Neural cell (in vitro differentiated cells): Measurements from ENCODE around the gene HOXA10. TPM values are rescaled to one million over a fixed set of nuclear protein-coding genes. Genes with fewer than 3 reads are reported as not detected.

Experiments
- H2AFZ ChIP-seq: fragments of 200-600, 300-800 bp; sonication (generic), shearing (Covaris generic); 2 replicates; pipeline ENCODE4 v1.6.0; 2014; ENCODE audit warnings: low read depth, mild to moderate bottlenecking, antibody characterized with exemption, low read length, moderate library complexity
- H3F3A ChIP-seq: fragments of 200-600 bp; shearing (Covaris generic); 2 replicates; pipeline ENCODE4 v1.6.1; 2016; ENCODE audit warnings: mild to moderate bottlenecking, moderate library complexity, mixed read lengths, antibody characterized with exemption, low read length; ENCODE audit not compliant: insufficient read depth, poor library complexity, severe bottlenecking
- H3K27ac ChIP-seq: fragments of 200-600, 300-800 bp; sonication (generic), shearing (Covaris generic); 2 replicates; pipeline ENCODE4 v1.5.1; 2014; ENCODE audit warnings: mild to moderate bottlenecking, low read length, moderate library complexity
- H3K27me3 ChIP-seq: fragments of 300-800, 200-600 bp; sonication (generic), shearing (Covaris generic); 2 replicates; pipeline ENCODE4 v1.6.0; 2014; ENCODE audit warnings: mild to moderate bottlenecking, low read depth, low read length, moderate library complexity; ENCODE audit not compliant: insufficient read depth
- H3K36me3 ChIP-seq: fragments of 300-800, 200-600 bp; sonication (generic), shearing (Covaris generic); 2 replicates; pipeline ENCODE4 v1.5.1; 2014; ENCODE audit warnings: mild to moderate bottlenecking, antibody characterized with exemption, low read length, moderate library complexity; ENCODE audit not compliant: insufficient read depth
- H3K4me2 ChIP-seq: fragments of 300-800, 200-600 bp; sonication (generic), shearing (Covaris generic); 2 replicates; pipeline ENCODE4 v1.6.0; 2014; ENCODE audit warnings: mild to moderate bottlenecking, low read length
- H3K4me3 ChIP-seq: fragments of 300-800, 200-600 bp; sonication (generic), shearing (Covaris generic); 2 replicates; pipeline ENCODE4 v1.5.1; 2014; ENCODE audit warnings: mild to moderate bottlenecking, low read length, moderate library complexity
- H3K79me2 ChIP-seq: fragments of 200-600 bp; shearing (Covaris generic); replicated peaks from 2 replicates; pipeline ENCODE4 v1.6.0; 2014; ENCODE audit warnings: mild to moderate bottlenecking, low read length, moderate library complexity; ENCODE audit not compliant: insufficient read depth
- H3K9ac ChIP-seq: fragments of 300-800, 200-600 bp; sonication (generic), shearing (Covaris generic); 2 replicates; pipeline ENCODE4 v1.6.1; 2016; ENCODE audit warnings: mild to moderate bottlenecking, low read length, mixed read lengths
- H3K9me2 ChIP-seq: fragments of 200-600 bp; shearing (Covaris generic); 2 replicates; pipeline ENCODE4 v1.6.1; 2016; ENCODE audit warnings: mild to moderate bottlenecking, low read length, mixed read lengths; ENCODE audit not compliant: insufficient read depth
- H3K9me3 ChIP-seq: fragments of 200-600, 300-800 bp; sonication (generic), shearing (Covaris generic); 2 replicates; pipeline ENCODE4 v1.6.1; 2016; ENCODE audit warnings: mild to moderate bottlenecking, mixed run types, low read length, moderate library complexity, mixed read lengths
- H4K20me1 ChIP-seq: fragments of 200-600 bp; shearing (Covaris generic); 2 replicates; pipeline ENCODE4 v1.6.1; 2016; ENCODE audit warnings: mild to moderate bottlenecking, mixed run types; ENCODE audit not compliant: insufficient read depth
- CTCF ChIP-seq: fragments of 450-650 bp; IDR thresholded peaks from 2 replicates; pipeline ENCODE4 v1.5.1; 2014; ENCODE audit warnings: antibody characterized with exemption, mild to moderate bottlenecking, moderate library complexity; ENCODE audit not compliant: poor library complexity, severe bottlenecking
- EP300 ChIP-seq: fragments of 450-650 bp; conservative IDR thresholded peaks from 2 replicates; pipeline ENCODE4 v1.6.1; 2014; ENCODE audit warnings: antibody characterized with exemption, mild to moderate bottlenecking, moderate library complexity; ENCODE audit not compliant: poor library complexity, severe bottlenecking
- EZH2 ChIP-seq: fragments of 200-600, 300-800 bp; shearing (Covaris generic), sonication (generic); IDR thresholded peaks from 2 replicates; pipeline ENCODE4 v1.6.1; 2014; ENCODE audit warnings: antibody characterized with exemption, low read length, borderline replicate concordance, mild to moderate bottlenecking; ENCODE audit not compliant: insufficient read depth, poor library complexity, severe bottlenecking
- MXI1 ChIP-seq: fragments of 450-650 bp; conservative IDR thresholded peaks from 2 replicates; pipeline ENCODE4 v1.6.1; 2014; ENCODE audit warnings: antibody characterized with exemption, mild to moderate bottlenecking; ENCODE audit not compliant: poor library complexity, severe bottlenecking
- POLR2AphosphoS5 ChIP-seq: IDR thresholded peaks from 2 replicates; pipeline ENCODE4 v1.6.1; 2012
- RAD21 ChIP-seq: fragments of 450-650 bp; conservative IDR thresholded peaks from 2 replicates; pipeline ENCODE4 v1.6.1; 2014; ENCODE audit warnings: antibody characterized with exemption, mild to moderate bottlenecking, moderate library complexity
- REST ChIP-seq: IDR thresholded peaks from 2 replicates; pipeline ENCODE4 v1.6.1; 2012; ENCODE audit warnings: borderline replicate concordance
- SMC3 ChIP-seq: fragments of 450-650 bp; conservative IDR thresholded peaks from 2 replicates; pipeline ENCODE4 v1.6.1; 2014; ENCODE audit warnings: antibody characterized with exemption, mild to moderate bottlenecking, moderate library complexity; ENCODE audit not compliant: poor library complexity
- TAF1 ChIP-seq: IDR thresholded peaks from 2 replicates; pipeline ENCODE4 v1.6.1; 2012; ENCODE audit warnings: low read depth
- polyA plus RNA-seq: library from polyadenylated mRNA; depleted of rRNA; stranded (reverse); fragments of >200 nt; gene quantifications from 2 replicates; pipeline ENCODE4 v1.2.3, GENCODE V29; 2014

HOXA10 gene
- polyA plus RNA-seq, 1 donor from 2014 or later, result not detected

- Histone ChIP-seq H2AFZ (no peak overlapping the region), H3F3A (no peaks in the 10 kb centered on the region), H3K9me2 (no peaks in the 10 kb centered on the region), H3K9ac (no peak overlapping the region), H3K79me2 (no peaks in the 10 kb centered on the region), H3K9me3 (no peaks in the 10 kb centered on the region), H3K4me3 (no peak overlapping the region), H4K20me1 (no peaks in the 10 kb centered on the region), H3K4me2 (no peak overlapping the region), H3K36me3 (no peaks in the 10 kb centered on the region), H3K27me3 (peaks cover 93% of the 10 kb centered on the region), H3K27ac (no peak overlapping the region)
- TF ChIP-seq EZH2, result no peak
- TF ChIP-seq TAF1, result no peak
- no peak for TF ChIP-seq MXI1
- no peak for TF ChIP-seq SMC3
- TF ChIP-seq POLR2AphosphoS5, result no peak
- TF ChIP-seq CTCF, result no peak
- TF ChIP-seq RAD21, result no peak
- no peak for TF ChIP-seq EP300
- TF ChIP-seq REST, result no peak
These were observed 29.3 kb upstream of the HOXA10 start for GRCh38 chr7:27203365-27203953.

GRCh38 chr7:27202862-27203134 lies 28.7 kb upstream of the HOXA10 start:
- H3K4me2 ChIP-seq, result no peak overlapping the region
- no peak for TF ChIP-seq TAF1
- no peak for TF ChIP-seq REST
- no peak for TF ChIP-seq POLR2AphosphoS5
- no peak for TF ChIP-seq CTCF
- TF ChIP-seq MXI1, result no peak
- no peak for TF ChIP-seq EZH2
- TF ChIP-seq EP300, result no peak
- TF ChIP-seq RAD21, result no peak
- TF ChIP-seq SMC3, result no peak
- no peaks in the 10 kb centered on the region for H3K9me3 ChIP-seq
- H3K27me3 ChIP-seq, result peaks cover 93% of the 10 kb centered on the region
- no peaks in the 10 kb centered on the region for H3F3A ChIP-seq
- H3K9me2 ChIP-seq, result no peaks in the 10 kb centered on the region
- H3K27ac ChIP-seq, result no peak overlapping the region
- H3K79me2 ChIP-seq, result no peaks in the 10 kb centered on the region
- H3K4me3 ChIP-seq, result no peak overlapping the region
- H4K20me1 ChIP-seq, result no peaks in the 10 kb centered on the region
- no peak overlapping the region for H3K9ac ChIP-seq
- H3K36me3 ChIP-seq, result no peaks in the 10 kb centered on the region
- H2AFZ ChIP-seq, result no peak overlapping the region
